Measurements from ENCODE around the gene RIPK4.

RIPK4 gene

DNA sequence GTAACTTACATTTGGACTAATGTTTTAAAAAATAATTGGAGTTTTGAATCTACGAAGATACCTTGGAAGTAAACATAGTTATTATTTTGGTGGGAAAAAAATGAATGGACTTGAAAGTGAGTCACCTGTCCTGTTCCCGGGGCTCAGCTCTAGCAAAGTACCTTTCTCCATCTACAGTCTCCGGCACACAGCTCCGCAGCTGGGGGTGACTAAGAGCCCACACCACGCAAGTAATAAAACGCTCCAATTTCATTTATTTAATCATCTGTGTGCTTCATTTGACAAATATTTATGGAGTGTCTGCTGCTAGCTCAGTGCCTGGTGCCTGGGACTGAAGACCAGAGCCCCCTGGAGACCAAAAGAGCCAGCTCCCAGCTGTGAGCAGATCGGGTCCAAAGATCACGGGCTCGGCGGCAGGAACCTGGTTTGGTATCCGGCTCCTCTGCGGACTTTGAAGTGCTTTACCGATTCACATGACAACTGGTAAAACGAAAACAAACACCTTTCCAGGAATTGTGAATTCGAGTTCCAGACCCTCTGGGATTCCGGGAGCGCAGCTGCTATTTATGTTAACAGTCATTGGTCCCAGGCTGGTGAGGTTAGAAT, 1.7 kb upstream of the RIPK4 start:
- no peak for DNase-seq

DNA sequence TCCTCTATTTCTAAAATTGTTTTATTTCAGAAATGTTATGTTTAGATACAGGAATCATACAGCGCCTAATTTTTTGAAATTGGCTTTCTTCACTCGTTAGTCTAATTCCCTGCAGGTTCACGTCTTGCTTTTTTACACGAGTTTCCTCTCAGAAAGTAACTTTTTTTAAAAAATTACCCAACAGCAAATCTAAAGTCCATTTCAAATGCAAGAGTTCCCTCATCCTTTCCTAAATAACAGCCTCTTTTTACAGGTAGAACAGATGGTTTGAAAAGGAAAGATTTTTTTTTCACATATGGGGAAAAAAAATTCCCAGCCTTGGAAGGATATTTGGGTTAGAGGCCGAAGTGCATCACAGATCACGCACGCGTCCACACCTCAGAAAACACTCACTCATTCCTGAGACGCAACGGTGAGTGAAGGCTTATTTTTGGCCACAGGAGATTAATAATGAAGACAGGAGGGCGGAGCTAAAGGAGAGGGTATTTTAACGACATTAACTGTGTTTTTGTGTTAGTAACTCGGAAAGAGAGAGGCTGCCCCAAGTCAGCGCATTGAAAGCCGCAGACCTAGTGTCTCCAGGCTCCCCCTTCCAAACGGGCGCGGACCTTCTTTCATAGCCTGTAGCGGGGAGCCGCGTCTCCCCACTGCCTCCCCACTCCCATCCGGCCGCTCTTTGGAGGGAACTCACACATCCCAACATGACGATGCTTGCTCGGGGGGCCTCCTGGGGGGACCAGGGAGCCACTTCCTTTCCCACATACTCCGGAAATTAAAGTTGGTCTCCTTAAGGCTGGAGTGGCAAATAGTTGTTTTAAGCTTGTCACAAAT, 969 bp upstream of the RIPK4 start:
- no peak for DNase-seq

DNA sequence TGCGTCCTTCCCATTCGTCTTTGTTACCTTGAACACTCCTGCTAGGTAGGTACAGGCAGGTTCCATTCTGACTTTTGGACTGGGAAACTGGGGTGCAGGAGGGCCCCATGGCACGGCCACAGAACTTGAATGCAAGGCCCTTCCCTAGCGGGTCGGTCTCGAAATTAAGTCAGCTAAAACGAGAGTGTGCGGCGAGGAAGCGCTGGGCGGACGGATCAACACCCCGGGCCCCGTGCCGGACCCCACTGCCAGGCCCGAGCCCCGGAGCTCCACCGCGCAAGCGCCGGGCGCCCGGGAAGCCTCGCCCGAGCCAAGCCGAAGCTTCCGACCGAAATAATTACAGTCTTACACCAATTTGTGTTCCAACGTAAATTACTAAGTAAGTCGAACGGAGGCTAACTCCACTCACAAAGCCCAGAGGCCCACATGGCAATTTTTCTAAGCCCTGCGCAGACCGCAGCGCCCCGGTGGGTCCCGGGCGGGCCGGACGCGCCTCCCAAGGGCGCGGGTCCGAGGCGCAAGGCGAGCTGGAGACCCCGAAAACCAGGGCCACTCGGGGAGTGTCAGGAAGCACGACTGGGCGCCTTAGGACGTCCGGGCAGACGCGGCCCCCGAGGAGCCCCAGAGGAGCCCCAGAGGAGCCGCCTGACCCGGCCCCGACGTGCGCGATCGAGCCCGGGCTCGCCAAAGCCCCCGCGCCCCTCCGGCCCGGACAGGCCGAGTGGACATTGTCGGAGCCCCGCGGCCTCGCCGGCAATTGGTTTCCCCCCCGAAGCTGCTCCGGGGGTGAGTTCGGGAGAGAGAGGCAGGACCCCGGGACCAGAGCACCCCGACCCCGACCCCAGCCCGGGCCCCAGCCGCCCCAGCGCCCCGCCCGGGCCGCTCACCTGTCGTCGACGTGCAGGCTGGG, 624 bp downstream of the RIPK4 start:
- DNase-seq = no peak

- no peak for DNase-seq
Measured at GRCh38 chr21:41765420-41765821, 1.4 kb downstream of the RIPK4 start.

DNA sequence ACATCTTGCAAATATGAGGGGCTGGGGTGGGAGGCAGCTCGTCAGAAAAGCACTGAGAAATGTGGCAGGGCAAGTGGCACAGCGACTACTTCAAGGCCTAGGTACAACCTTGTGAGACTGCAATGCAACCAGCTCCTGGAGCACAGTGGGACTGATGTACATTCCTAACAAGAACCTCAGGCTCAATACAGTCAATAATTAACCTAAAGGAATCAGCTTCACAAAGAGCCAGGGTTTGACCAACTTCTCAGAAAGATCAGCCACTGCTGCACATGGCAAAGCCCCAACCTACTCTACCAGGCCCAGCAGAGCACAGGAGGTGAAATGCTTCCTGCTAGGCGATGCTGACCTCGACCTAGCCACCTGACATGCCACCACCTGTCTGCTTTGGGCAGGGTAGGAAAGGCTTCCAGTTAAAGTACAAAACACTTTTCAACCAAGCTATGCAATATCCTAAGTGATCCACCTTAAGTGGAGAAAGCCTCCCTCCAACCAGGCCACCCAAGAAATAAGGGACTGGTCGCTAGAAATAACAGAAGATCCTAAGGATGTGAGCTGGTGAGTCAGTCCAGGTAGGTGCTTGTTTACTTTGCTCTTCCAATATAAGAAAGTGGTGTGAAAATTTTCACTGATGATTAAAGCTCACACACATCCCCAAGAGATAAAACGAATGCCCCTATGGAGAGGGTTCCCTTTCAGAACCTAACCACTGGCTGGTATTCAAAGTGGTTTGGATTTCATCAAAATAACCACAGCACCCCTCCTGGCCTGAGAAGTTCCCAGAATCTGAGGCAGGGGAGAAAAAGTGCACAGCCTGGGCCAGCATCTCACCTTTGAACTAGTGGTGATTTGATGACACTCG, 2.1 kb downstream of the RIPK4 start:
- no peak for DNase-seq

GRCh38 chr21:41763996-41764395, 2.9 kb downstream of the RIPK4 start:
- no peak for DNase-seq

- no peak for DNase-seq
Measured at GRCh38 chr21:41763398-41763931, 3.4 kb downstream of the RIPK4 start.

DNA sequence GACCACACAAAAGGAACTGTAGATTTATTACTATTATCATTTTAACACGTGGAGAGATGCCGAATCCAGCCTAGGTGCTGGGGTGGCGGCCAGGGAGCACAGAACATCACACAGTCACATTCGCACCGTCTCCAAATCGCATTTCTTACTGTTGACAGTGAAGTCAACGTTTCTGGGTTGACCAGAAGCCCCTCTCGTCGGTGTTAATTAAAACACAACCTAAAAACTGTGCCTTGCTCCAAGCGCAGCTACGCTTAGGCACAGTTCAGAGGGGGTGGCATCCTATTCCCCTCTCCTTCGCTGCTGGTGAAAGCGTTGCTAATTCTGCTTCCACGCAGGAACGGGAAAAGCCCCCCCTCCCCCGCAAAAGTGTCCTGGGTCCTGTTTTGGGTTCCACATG, 4.1 kb downstream of the RIPK4 start:
- no peak for DNase-seq

DNA sequence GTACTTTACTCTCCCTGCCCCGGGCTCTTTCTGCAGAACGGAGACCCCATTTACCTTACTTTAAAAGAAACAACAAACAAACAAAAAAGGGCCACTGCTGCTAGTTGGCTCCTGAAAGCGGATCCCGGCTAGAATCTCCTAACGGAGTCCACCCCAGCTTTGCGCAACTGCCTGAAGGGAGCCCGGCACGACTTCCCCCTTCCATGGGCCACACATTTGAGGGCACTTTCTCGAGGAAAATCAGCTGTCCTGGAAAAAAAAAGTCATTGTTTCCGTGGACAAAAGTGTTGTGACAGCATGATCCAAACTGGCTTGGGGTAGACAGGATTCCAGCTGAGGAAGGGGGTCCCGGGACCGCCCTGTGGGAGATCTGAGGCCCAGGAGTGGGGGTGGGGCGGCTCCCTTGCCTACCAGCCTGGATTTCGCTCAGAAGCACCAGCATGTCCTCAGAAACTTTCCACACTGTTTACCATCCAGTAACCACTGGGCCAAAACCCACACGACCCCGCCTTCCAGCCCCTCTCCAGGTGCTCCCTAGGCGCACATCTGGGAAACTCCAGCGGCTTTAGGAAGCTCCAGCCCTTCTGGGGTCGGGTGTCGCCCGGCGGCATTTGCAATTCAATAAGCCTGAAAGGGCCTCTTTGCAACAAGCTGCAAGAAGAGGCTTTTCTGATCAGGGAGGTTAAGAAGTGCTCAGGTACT, 4.8 kb downstream of the RIPK4 start:
- DNase-seq = no peak

DNA sequence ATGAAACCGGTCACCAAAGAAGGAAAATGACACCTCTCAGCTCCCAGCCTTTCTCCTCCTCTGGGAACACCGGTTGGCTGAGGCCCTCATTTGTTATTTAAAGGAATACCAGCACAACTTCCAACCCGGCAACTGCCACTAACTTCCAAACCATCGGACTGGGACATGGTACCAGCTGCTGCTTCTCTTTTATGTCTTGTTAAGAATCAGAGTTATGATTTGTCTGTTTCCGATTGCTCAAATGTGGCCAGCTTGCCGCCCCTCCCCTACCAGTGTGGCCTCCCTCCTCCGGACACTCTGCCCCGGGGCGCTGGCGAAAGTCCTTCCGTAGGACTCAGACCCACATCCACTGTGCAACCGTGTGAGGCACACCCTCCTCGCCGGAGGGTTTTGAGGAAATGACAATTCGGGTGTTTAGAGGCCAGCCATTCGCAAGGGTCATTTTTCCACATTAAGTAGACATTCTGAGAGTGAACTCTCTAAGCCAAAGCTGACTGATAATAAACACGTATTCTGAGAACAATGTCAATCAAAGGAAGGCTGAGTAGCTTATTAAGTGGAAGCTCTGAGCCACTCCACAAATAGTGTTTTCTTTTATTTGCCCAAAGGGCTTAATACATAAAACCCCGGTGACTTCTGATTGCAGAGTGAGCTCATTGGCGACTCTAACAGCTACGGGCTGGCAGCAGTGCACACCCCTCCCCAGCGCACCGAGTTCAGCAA, 5.5 kb downstream of the RIPK4 start:
- DNase-seq = no peak

DNA sequence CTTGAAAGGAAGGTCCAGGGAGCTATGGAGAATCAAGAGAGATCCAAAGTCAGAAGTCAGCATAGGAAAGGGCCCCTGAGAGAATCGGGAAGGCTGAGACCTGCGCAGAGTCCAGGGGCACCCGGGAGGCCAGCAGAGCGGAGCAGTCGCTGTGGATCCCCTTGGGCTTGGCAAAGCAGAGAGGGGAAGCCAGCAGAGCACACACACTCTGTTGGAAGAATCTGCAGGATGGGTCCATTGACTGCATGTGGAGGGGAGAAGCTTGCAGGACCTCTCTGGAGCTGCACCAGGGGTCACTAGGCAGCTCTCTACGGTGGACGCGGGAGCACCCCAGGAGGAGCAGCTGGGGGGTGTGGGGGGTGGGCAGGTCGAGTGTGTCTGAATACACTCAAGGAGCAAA, 6.4 kb downstream of the RIPK4 start:
- no peak for DNase-seq

DNA sequence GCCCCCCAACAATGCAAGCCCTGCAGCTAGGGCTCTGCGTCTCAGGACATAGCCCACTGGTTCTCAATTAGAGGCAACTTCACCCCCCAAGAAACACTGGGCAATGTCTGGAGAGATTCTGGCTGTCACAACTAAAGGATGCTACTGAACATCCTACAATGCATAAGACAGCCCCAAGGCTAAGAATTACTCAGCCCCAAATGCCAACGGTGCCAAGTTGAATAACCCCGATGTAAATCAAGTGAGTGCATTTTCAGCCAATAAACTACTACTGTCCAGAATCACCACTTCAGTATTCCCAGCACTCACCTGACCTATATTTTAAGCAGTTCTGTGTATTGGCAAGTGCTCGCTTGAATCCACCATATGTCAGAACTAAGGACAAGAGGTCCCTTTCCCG, 6.9 kb downstream of the RIPK4 start:
- no peak for DNase-seq

GRCh38 chr21:41759214-41759840, 7.5 kb downstream of the RIPK4 start:
- DNase-seq = no peak

- DNase-seq = no peak
Measured at GRCh38 chr21:41758550-41758949, 8.3 kb downstream of the RIPK4 start.

DNA sequence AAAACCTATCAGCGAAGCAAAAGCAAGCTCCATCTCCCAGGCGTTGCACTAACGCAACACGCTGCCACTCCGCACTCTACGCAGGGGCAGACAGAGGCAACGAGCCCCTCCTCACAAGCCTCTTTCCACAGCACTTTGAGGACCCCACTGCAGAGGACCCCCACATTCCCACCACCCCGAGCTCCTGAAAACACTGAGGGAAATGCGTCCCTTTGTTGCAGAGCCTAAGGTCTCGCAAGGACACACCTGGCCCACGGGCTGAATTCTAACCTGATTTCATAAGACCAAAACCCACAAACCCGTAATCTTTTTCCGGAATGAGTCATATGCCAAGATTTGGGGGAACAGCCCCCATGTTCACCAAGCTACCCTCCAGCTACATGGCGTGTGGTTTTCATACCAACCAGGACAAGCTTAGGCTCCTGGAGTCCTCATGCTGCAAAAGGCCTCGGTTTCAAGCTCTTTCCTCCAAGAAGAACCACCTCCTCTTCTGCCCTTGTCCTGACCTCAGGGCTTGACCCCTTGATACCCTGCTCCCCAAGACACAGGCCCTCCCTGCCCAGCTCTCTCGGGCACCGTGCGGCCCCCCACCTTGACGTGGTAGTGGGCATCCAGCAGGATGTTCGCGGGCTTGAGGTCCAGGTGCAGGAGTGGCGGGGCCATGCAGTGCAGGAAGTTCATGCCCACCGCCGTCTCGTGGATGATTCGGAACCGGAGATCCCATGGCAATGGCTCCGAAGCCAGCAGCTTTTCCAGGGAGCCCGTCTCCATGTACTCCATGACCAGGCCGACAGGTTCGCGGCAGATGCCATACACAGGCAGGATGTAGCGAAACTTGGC, 10.7 kb downstream of the RIPK4 start:
- DNase-seq = no peak

- DNase-seq = no peak
Measured at GRCh38 chr21:41755258-41755933, 11.5 kb downstream of the RIPK4 start.

DNA sequence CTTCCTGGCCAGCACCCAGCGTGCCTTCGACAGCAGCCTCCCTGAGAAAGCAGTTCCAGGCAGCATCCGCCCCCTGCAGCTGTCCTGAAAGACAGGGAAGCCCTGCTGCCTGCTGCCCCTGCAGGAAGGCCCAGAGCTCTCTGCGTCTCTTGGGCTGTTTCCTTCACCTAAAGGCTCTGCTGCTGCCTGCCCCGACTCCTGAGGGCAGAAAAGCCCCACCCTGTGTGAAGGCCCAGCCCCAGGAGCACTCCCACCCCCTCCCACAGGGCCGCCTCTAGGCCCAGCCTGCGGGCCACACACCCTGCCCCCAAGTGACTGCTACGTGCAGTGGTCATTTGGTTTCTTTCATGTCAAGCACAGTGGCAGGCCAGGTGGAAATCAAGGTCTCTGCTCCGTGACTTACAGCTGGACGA, 12.4 kb downstream of the RIPK4 start:
- DNase-seq = no peak

DNA sequence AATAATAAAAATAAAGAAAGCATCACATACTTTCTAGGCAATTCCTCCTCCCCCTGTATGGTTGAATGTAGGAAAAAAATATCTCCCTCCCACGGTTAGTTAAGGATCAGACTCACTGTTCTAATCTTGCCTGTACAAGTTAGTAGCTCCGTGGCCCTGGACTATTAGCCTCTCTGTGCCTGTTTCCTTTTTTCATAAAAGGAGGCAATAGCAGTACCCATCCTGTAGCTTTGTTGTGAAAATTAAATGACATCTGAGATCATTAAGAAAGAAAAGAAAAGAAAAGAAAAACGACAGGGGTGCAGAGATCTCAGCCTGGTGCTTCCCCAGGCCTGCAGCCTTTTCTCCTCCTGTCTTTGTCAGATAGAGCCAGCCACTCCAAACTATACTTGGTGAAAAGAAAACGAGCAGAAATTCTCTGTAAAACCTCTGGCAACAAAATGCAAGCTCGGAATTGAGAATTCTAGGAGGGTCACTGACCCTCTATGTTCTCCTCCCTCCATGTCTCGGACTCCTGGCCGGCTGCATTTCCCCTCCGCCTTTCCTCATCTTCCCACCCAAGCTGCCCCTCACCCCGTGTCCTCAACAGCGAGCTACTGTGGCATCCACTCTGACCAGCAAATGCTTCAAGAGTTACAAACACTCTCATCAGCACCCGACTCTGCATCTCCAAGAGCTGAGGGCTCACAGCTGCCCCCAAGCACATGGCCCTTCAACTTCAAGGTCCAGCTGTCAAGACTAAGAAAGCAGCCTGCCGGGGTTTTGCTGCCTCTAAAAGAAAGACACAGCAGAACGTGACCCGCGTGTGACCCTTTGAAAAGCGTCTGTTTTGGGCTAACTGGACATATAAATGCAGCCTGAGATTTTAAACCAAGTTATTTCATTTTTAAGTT, 13.6 kb downstream of the RIPK4 start:
- DNase-seq = no peak
